ENCODE results near the gene INPP5B. TPM values are rescaled to one million over a fixed set of nuclear protein-coding genes. Genes with fewer than 3 reads are reported as not detected.

Gene INPP5B
- total RNA-seq, 1 donor from 2014 or later: 36.5 TPM

DNA sequence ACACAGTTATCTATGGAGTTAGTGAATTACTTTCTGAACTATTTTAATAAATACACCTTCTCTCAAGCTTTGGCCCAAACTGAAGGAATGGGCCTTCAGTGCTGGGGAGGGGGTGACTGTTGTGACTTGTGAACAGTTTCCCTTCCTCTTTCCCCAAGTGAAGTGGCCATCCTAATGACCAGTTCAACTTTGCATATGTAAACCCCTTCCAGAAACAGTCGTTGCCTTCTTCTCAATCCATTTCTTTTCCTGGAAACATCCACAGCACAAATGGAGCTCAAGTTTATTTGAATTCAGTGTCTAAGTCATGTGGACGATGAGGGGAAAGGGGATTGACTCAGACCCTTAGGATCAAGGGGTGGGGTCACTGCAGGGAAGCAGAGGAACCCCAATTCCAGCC, 1.3 kb upstream of the INPP5B start:
- TF ChIP-seq, protein P1, sequence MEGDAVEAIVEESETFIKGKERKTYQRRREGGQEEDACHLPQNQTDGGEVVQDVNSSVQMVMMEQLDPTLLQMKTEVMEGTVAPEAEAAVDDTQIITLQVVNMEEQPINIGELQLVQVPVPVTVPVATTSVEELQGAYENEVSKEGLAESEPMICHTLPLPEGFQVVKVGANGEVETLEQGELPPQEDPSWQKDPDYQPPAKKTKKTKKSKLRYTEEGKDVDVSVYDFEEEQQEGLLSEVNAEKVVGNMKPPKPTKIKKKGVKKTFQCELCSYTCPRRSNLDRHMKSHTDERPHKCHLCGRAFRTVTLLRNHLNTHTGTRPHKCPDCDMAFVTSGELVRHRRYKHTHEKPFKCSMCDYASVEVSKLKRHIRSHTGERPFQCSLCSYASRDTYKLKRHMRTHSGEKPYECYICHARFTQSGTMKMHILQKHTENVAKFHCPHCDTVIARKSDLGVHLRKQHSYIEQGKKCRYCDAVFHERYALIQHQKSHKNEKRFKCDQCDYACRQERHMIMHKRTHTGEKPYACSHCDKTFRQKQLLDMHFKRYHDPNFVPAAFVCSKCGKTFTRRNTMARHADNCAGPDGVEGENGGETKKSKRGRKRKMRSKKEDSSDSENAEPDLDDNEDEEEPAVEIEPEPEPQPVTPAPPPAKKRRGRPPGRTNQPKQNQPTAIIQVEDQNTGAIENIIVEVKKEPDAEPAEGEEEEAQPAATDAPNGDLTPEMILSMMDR (IDR thresholded peaks at IDR 0.05): no peak
- H3K4me3 Mint-ChIP-seq (ENCODE audit: unreplicated experiment): no peak overlapping the region
- no peak for DNase-seq (ENCODE audit: extremely low spot score, unreplicated experiment)
- no peaks in the 10 kb centered on the region for H3K9me3 Mint-ChIP-seq (ENCODE audit: unreplicated experiment)
- H3K36me3 Mint-ChIP-seq (ENCODE audit: unreplicated experiment): peaks cover 5% of the 10 kb centered on the region
- H3K27ac Mint-ChIP-seq (ENCODE audit: unreplicated experiment): no peak overlapping the region
- no peaks in the 10 kb centered on the region for H3K27me3 Mint-ChIP-seq (ENCODE audit: unreplicated experiment)
- peaks cover 13% of the 10 kb centered on the region for H3K4me1 Mint-ChIP-seq (ENCODE audit: unreplicated experiment)

DNA sequence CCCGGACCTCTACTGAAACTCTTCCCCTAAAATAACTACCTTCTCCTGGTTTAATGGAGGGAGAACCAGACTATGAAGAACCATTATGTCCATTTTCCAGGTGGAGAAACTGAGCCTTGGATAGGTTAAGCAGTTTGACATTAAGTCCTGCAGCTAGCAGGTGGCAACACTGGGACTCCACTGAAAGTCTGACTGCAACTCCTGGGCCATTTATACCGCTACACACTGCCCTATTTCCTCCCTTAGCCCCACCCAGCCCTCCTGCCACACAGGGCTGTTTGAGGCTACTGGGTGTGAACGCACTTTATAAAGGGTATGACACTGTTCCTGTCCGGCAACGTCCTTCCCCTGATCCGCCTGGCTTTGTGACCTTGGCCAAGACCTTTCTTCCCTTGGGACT, 511 bp upstream of the INPP5B start:
- Mint-ChIP-seq H3K4me3 (ENCODE audit: unreplicated experiment) (peak overlapping the region; percentile 100), H3K9me3 (ENCODE audit: unreplicated experiment) (no peaks in the 10 kb centered on the region), H3K27me3 (ENCODE audit: unreplicated experiment) (no peaks in the 10 kb centered on the region), H3K36me3 (ENCODE audit: unreplicated experiment) (peaks cover 8% of the 10 kb centered on the region), H3K27ac (ENCODE audit: unreplicated experiment) (peak overlapping the region; percentile 100), H3K4me1 (ENCODE audit: unreplicated experiment) (peaks cover 13% of the 10 kb centered on the region)
- TF ChIP-seq, protein P1 (IDR thresholded peaks at IDR 0.05): no peak
- no peak for DNase-seq (ENCODE audit: extremely low spot score, unreplicated experiment)

DNA sequence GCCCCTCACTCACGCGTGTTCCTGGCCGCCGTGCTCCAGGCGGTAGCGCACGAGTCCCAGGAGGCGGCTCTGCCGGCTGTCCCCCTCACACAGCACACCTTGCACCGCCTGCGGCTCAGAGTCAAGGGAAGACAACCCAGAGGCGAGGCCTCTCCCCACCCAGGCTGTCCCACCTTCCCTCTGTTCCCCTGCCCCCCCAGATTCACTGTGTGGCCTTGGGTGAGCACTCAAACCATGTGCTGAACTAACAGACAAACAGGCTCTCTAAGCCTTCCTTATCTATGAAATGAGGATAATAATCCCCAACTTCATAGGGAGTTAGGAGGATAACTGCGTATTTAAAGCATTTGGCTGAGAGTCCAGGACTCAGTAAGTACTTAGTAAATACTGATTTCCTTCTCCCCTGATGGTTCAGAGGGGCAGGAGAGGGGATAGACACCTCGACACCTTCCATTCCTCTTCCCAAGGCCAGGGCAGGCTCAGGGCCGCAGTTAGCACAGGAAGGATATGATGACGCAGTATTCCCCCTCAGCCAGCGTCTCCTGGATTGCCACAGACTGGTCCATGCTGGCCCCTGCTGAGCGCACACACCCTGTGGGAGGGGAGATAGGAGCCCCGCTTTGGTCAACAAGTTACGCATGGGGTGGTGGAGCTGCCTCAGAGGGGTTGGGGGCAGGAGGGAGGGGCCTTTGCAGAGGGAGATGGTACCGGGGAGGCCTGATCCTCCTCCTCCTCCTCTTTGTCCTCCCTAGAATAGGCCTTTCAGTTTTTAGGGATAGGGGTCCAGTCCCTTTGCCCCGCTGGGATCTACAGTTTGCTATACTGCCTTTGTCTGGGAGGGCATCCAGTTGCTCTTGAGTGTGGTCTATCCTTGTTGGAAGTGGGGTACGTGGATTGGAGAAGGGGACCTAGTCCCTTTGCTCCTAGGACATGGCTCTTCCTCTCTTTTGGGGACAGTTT, 830 bp downstream of the INPP5B start:
- peaks cover 13% of the 10 kb centered on the region for H3K4me1 Mint-ChIP-seq (ENCODE audit: unreplicated experiment)
- TF ChIP-seq, protein P1 (IDR thresholded peaks at IDR 0.05): no peak
- peak; percentile 93 for DNase-seq (ENCODE audit: extremely low spot score, unreplicated experiment)
- H3K4me3 Mint-ChIP-seq (ENCODE audit: unreplicated experiment): peak overlapping the region; percentile 100
- no peaks in the 10 kb centered on the region for H3K9me3 Mint-ChIP-seq (ENCODE audit: unreplicated experiment)
- peaks cover 10% of the 10 kb centered on the region for H3K36me3 Mint-ChIP-seq (ENCODE audit: unreplicated experiment)
- H3K27ac Mint-ChIP-seq (ENCODE audit: unreplicated experiment): peak overlapping the region; percentile 100
- no peaks in the 10 kb centered on the region for H3K27me3 Mint-ChIP-seq (ENCODE audit: unreplicated experiment)

DNA sequence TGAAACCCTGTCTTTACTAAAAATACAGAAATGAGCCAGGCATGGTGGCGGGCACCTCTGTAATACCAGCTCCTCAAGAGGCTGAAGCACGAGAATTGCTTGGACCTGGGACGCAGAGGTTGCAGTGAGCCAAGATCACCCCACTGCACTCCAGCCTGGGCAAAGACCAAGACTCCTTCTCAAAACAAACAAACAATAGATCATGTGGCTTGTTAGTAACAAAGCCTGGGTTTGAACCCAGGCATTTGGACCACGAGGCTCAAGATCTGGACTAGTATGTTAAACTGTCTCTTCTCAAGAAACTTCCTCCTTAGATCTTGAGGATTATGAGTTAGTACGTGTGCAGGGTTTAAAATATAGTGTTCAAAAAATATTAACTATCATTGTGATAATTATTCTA, 1.6 kb downstream of the INPP5B start:
- TF ChIP-seq, protein P1 (IDR thresholded peaks at IDR 0.05): no peak
- no peak for DNase-seq (ENCODE audit: extremely low spot score, unreplicated experiment)
- no peaks in the 10 kb centered on the region for H3K9me3 Mint-ChIP-seq (ENCODE audit: unreplicated experiment)
- peaks cover 13% of the 10 kb centered on the region for H3K4me1 Mint-ChIP-seq (ENCODE audit: unreplicated experiment)
- peak overlapping the region; percentile 100 for H3K4me3 Mint-ChIP-seq (ENCODE audit: unreplicated experiment)
- peak overlapping the region; percentile 100 for H3K27ac Mint-ChIP-seq (ENCODE audit: unreplicated experiment)
- H3K27me3 Mint-ChIP-seq (ENCODE audit: unreplicated experiment): no peaks in the 10 kb centered on the region
- H3K36me3 Mint-ChIP-seq (ENCODE audit: unreplicated experiment): peaks cover 11% of the 10 kb centered on the region

DNA sequence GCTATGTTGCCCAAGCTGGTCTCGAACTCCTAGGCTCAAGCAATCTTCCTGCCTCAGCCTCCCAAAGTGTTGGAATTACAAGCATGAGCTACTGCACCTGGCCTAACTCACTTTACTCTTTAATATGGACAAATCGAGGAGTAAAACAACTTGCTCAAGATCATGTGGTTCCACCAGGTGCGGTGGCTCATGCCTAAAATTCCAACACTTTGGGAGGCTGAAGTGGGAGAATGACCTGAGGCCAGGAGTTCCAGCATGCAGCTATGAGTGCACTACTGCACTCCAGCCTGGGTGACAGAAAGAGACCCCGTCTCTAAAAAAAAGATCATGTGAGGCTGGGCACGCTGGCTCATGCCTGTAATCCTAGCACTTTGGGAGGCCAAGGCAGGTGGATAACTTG, 2.0 kb downstream of the INPP5B start:
- Mint-ChIP-seq H3K36me3 (ENCODE audit: unreplicated experiment) (peaks cover 15% of the 10 kb centered on the region), H3K4me1 (ENCODE audit: unreplicated experiment) (peaks cover 13% of the 10 kb centered on the region), H3K9me3 (ENCODE audit: unreplicated experiment) (no peaks in the 10 kb centered on the region), H3K27me3 (ENCODE audit: unreplicated experiment) (no peaks in the 10 kb centered on the region), H3K27ac (ENCODE audit: unreplicated experiment) (peak overlapping the region; percentile 100), H3K4me3 (ENCODE audit: unreplicated experiment) (peak overlapping the region; percentile 100)
- TF ChIP-seq, protein P1 (IDR thresholded peaks at IDR 0.05): no peak
- no peak for DNase-seq (ENCODE audit: extremely low spot score, unreplicated experiment)

Data from osteocyte (in vitro differentiated cells).